HL-60 (cell line): ENCODE data around the gene LRRN1.

Experiments
- CTCF ChIP-seq: IDR thresholded peaks from one replicate; pipeline ENCODE4 v1.5.1; 2011; ENCODE audit warnings: low read length, control low read depth, inconsistent platforms; ENCODE audit not compliant: insufficient read depth
- GABPA ChIP-seq: IDR thresholded peaks from 2 replicates; pipeline ENCODE4 v1.6.1; 2012; ENCODE audit warnings: low read depth
- SPI1 ChIP-seq: IDR thresholded peaks from 2 replicates; pipeline ENCODE4 v1.6.1; 2012; ENCODE audit warnings: low read depth, mild to moderate bottlenecking, borderline replicate concordance

DNA sequence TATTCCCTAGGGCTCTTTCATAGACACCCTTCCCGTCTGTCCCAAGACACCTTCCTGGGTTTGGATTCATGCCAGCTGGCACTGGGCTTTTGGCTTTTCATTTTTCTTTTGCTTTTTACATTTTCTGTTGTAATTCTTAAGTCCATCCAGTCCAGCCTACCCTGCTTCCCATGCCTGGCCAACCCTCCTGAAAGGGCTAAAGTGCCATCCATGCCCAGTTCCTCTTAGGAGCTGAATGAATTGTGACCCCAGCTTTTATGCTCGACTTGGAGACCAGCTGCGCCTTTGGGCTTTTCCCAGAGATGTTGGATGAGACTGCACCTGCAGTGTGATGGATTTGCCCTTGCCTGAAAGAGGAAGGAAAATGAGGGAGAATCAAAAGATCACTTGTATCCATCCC, 25.8 kb downstream of the LRRN1 start:
- TF ChIP-seq SPI1 (no peak), CTCF (no peak), GABPA (no peak)
